DMS53 treated with DMSO at 0.1 percent for 48 hours (cell line): Measurements from ENCODE around the gene GZMM.

Source experiments
- DNase-seq: peaks from one replicate; lab custom pipeline; 2025; ENCODE audit not compliant: unreplicated experiment; lab: John Stamatoyannopoulos, UW

GZMM gene

GRCh38 chr19:511101-511851 is 32.6 kb upstream of the GZMM start:
- peak; percentile 90 for DNase-seq

DNA sequence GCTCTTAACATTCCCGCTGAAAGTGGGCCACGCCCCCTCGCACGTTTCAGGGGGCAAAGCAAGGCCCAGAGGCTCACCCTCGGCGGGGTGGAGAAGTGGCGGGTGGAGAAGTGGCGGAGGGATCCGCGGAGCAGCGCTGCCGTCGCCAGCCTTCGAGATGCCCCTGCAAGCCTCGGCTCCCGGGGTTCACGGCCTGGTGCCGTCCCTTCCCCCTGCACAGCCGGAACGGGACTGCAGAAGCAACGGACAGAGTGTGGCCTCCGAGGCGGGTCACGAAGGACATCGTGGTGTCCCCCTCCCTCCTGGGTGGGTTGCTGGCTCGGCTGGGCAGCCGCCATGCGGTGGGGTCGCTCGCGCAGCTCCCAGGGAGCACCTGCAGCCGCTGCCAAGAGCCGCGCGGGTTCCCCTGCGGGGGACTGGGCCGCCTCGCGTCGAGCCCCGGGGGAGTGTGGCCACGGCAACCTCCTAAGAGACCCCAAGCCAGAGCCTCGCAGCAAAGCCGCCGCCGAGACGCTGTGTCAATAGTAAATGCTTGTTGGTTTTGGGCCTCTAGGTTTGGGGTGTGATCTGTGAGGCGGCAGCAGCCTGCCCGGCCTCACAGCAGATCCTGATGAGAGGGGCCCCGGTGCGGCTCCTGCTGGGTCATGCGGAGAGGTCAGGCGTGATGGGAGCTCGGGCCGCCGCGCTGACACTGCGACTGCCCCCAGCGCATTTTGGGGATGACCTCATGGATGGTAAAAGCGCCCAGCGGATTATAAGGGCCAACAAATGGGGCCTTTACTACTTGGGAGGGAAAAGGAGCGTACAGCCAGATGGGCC is 31.1 kb upstream of the GZMM start:
- DNase-seq = peak; percentile 62

GRCh38 chr19:513368-514165 is 30.3 kb upstream of the GZMM start:
- DNase-seq = no peak

GRCh38 chr19:514166-514663 is 29.6 kb upstream of the GZMM start:
- DNase-seq = no peak

DNA sequence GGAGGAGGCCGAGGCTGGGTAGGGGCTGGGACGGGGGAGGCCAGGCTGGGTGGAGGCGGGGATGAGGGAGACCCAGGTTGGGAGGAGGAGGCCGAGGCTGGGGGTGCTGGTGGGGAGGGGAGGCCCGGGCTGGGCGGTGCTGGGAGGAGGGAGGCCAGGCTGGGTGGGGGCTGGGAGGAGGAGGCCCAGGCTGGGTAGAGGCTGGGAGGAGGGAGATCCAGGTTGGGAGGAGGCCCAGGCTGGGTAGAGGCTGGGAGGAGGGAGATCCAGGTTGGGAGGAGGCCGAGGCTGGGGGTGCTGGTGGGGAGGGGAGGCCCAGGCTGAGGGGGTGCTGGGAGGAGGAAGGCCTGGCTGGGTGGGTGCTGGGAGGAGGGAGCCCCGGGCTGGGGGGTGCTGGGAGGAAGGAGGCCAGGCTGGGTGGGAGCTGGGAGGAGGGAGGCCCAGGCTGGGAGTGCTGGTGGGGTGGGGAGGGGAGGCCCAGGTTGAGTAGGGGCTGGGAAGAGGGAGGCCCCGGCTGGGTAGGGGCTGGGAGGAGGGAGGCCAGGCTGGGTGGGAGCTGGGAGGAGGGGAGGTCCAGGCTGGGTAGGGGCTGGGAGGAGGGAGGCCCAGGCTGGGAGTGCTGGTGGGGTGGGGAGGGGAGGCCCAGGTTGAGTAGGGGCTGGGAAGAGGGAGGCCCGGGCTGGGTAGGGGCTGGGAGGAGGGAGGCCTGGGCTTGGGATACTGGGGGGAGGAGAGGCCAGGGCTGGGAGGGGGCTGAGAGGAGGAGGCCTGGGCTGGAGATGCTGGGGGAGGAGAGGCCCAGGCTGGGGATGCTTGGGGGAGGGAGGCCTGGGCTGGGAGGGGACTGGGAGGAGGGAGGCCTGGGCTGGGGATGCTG is 25.9 kb upstream of the GZMM start:
- no peak for DNase-seq

DNA sequence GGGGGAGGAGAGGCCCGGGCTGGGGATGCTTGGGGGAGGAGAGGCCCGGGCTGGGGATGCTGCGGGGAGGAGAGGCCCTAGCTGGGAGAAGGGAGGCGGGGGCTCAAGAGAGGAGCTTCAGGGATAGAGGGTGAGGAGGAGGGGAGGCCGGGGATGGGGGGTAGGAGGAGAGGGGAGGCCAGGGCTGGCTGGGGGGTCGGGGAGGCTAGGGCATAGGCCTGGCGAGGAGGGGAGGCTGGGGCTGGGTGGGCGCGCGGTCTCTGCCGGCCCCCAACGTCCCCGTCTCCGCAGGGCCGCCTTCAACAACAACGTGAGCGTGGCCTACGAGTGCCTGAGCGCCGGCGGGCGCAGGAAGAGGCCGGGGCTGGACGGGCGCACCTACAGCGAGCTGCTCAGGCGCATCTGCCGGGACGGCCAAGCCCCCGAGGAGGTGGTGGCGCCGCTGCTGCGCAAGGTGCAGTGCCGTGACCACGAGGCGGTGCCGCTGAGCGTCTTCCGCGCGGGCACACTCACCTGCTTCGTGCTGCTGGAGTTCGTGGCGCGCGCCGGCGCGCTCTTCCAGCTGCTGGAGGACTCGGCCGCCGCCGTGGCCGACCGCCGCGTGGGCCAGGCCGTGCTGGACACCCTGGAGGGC is 25.1 kb upstream of the GZMM start:
- DNase-seq = no peak

GRCh38 chr19:519449-519865 is 24.4 kb upstream of the GZMM start:
- DNase-seq = no peak

GRCh38 chr19:522726-523125 is 21.1 kb upstream of the GZMM start:
- no peak for DNase-seq

DNA sequence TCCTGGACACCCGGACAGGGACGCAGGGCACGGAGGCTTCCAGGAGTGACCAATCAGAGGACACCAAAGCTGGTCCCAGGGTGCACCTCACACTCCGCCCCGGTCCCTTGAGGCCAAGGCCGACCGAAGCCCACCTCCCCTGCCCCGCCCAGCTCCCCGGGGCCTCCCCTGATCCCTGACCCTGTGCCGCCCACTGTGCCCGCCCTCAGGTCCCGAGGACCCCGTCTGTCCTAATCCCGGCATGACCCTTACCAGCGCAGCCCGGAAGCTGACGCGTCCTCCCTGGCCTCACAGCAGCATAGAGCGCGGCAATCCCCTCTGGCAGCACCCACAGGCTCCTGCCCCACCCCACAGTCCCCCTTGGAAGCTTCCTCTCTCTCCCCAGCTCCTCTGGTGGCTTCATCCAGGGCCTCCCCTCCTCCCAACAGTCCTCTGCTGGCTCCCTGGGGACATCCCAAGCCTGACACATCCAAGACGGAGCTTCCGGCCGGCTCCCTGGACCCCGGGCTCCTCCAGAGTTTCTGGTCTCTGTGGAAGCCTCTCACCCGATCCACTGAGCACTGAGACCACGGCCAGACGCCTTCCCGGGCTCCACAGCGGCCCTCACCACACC is 19.7 kb upstream of the GZMM start:
- no peak for DNase-seq

DNA sequence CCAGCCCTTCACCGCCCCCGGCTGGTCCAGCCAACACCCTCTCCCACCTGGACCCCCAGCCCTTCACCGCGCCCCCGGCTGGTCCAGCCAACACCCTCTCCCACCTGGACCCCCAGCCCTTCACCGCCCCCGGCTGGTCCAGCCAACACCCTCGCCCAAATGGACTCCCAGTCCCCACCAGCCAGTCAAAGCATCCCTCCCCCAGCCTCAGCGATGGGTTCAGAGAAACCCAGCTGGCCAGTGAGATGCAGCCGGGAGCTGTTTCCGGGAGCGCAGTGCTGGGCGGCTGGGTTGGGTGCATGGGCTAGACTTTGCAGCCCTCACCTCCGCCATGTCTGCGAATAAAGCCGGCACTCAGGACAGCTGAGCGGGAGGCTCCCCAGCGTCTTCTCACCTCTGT is 18.8 kb upstream of the GZMM start:
- no peak for DNase-seq

DNA sequence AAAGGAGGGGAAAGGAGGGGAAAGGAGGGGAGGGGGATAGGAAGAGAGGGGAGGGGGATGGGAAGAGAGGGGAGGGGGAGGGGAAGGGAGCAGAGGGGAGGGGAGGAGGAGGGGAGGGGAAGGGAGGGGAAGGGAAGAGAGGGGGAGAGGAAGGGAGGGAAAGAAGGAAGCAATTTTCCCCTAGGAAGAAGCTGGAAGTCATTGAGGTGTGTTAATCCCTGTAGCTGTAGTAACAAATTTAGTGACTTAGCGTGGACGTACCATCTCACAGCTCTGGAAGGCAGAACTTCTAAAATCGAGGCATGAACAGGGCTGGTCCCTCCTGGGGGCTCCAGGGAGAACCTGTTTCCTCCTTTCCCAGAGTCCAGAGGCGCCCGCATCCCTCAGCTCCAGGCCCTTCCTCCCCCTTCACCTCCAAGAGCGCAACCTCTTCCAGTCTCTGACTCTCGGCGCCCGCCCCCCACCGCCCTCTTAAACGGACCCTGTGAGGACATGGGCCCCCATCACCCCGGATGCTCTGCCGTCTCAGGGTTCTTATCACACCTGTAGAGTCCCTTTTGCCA is 17.9 kb upstream of the GZMM start:
- DNase-seq = no peak

GRCh38 chr19:530134-531008 is 13.5 kb upstream of the GZMM start:
- no peak for DNase-seq

DNA sequence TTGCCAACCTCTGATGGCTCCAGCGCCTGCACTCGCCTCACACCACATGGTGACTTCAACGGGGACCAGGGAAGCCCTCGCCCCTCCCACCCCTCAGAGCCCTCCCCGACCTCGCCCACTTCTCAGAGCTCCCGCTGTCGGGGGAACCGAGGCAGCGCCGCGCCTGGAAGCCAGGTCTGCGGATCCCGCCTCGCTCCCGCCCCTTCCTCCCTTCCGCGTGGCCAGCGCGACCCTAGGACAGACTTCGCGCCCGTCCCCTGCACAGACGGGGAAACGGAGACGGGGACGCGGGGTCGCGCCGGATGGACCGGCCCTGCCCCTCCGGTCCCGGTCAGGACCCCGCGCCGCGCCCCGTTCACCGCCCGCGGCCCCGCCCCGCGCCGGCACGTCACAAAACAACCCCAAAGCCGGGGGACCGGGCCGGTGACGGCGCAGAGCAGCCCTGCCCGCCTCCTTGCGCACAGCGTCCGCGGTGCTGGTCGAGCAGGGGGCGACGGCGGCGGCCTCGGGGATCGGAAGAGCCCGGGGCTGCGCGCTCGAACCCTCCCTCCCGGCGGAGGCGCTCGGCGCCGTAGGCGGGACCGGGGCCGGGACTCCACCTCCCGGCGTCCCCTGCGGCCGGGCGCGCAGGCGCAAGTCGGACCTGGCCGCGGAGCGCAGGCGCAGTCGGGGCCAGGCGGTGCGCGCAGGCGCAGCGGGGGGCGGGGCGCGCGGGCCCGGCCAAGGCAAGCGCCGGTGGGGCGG is 12.7 kb upstream of the GZMM start:
- peak; percentile 54 for DNase-seq

GRCh38 chr19:531753-532560 is 11.9 kb upstream of the GZMM start, which contains the start of gene CDC34:
TSS of gene CDC34 (plus strand) at chr19:531760. CDS start at chr19:531932, 172 bp downstream.
- no peak for DNase-seq

- peak; percentile 13 for DNase-seq
These were observed 11.1 kb upstream of the GZMM start for GRCh38 chr19:532561-533363.
